ENCODE data around the gene ANXA8L1.
"Not testable (repeated sequence)": the region's sequence is repeated elsewhere in the genome, so short reads cannot be mapped to it uniquely, and the experiment has no call there.

DNA sequence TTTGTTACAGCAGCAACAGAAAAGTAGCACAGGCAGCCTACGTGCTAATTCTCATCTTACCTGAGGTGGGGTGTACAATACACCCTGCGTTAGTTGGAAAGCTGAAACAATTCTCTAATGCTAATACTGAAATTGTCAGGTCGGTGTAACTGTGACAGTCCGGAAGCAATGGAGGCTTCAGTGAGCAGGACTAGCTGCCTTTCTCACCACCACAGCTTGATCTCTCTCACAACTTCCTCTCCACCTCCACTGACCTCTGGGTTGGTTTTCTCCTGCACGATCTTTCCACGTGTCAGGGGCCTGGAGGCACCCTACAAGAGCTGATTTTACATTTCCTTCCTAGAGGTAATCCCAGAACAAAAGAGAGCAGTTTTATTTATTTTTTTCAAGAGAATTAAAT lies 39.7 kb downstream of the ANXA8L1 start:
- not testable (repeated sequence) for TF ChIP-seq CTCF (IDR thresholded peaks at IDR 0.05; ENCODE audit: low read length); EZH2 (IDR thresholded peaks at IDR 0.05; ENCODE audit: borderline replicate concordance, low read length)
